GM11168 (cell line): ENCODE results near the gene BRD8.

Experiments used
- in situ Hi-C: fragments of 300-500 bp; cut with MboI; formaldehyde crosslinking; loops from one replicate; pipeline ENCODE4 v1.12.0; 2022; ENCODE audit warnings: low sequenced_read_pairs; ENCODE audit not compliant: unreplicated experiment

BRD8 gene

DNA sequence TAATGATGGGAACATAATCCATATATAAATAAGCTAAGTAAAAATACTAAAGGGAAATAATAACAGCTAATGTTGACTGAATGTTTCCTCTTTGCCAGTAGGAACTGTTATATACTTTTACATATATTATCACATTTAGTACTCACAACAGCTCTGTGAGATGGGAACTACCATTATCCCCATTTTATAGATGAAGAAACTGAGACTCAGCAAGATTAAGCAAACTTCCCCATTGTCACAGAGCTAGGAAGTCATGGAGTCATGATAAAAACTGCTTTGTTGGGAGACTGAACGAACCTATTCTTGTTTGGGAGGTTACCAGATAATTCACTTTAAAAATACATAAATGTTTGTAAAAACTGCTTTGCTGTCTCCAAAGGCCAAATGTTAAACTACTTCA, 71.2 kb downstream of the BRD8 start:
- in situ Hi-C loops = no loop called here

- in situ Hi-C loops = no loop called here
Measured at GRCh38 chr5:138105709-138106108, 72.7 kb downstream of the BRD8 start.

GRCh38 chr5:138103319-138103637, 75.2 kb downstream of the BRD8 start:
- in situ Hi-C loops = no loop called here

- in situ Hi-C loops = no loop called here
Measured at GRCh38 chr5:138102454-138103318, 75.7 kb downstream of the BRD8 start.

DNA sequence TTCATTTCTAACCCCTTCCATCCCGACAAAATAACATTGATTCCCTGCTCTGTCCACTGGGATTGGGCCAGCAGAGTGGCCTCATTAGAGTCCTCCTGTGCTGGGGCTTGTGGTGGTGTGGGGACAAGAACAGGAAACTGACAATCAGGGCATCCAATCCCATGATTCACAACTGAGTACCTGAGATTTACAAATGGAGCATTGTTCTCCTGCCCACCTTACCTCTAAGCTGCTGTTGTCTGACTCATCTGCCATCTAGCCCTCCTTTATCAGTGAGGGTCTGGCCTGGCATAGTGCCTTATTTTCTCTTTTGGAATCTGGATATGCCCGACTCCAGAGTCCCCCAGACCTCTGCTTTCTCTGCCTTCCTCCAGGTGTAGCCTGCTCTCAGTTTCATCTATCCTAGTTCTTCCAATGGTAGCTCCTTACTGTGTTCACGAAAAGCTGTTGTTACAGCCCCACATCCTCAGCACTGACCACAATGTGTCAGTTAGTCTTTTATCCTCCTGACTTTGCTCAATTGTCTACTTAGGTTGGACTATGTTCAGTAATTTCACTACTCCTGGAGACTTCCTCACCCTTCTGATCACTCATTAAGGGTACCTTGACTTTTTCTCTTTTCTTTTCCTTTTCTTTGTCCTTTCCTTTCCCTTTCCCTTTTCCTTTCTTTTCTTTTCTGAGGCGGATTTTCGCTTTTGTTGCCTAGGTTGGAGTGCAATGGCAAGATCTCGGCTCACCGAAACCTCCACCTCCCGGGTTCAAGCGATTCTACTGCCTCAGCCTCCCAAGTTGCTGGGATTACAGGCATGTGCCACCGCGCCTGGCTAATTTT, 81.2 kb downstream of the BRD8 start:
- in situ Hi-C loops = no loop called here

DNA sequence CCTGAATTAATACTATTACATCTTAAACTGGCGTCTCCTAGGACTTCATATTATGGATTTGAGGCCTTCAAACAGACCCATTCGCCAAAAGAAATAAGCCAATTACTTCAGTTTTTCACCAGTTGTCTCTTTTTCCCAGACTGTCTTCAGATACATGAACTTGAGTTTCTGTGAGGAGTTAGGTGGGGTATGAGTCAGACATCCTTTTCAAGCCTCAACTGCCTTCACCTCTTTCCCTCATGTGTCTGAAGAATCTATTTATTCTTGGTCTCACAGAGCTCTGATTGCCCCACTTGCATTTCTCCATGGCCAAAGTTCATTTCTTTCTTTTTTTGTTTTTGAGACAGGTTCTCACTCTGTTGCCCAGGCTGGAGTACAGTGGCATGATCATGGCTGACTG, 82.1 kb downstream of the BRD8 start:
- in situ Hi-C loops = no loop called here

DNA sequence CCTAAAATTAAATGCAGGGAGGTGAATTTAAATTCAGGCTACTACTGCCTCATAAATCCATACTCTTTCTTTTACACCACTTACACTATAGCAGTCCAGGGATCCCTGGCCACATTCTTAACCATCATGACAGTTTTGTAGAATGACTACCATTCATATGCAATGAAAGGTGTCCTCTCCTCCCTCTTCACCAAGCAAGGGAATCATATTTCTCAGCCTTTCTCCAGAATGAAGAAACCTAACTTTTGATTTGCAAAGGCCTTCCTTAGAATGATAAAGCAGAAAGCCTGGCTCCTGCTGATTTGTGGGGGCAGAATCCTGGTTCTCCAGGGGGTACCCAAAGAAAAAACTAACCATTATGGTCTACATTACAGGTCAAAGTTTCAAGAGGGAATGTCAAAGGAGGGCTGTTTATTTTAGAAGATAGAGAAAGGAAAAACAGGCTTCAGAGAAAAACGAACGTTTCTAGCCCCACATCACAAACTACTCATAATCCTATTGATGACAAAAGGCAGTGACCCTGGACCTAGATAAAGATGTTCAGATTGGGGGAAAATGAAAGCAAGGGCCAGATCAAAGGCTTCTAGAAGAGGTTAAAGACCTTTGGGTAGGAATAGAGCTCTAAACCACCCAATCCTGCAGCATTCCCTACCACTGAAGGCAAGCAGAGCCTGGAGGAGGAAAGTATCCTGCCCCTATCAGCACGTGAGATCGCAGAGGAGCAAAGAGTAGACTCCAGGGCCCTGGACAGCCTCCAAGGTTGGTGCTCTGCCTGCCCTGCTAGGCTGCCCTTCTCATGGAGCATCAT, 83.1 kb downstream of the BRD8 start:
- in situ Hi-C loops = no loop called here

- in situ Hi-C loops = no loop called here
Measured at GRCh38 chr5:138093036-138093435, 85.4 kb downstream of the BRD8 start.

DNA sequence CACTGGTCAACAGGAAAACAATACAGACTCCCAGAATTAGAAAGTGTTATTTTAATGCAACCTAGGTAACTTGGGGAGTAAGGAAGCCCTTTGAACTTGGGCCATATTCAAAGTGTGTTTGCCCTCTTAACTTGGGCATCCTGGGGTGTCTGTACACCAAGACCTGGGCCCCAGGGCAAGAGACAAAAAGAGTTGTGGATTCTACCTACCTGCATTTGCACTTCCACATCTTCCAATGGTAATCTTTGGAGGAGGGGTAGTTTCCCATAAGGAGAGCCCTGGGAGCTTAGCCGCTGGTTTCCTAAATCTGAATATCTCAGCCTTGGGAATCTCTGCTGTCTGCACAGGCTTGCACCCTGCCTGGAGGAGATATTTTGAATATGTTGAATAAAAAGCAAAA, 86.1 kb downstream of the BRD8 start:
- in situ Hi-C loops = no loop called here

- in situ Hi-C loops = no loop called here
Measured at GRCh38 chr5:138091685-138092084, 86.7 kb downstream of the BRD8 start.
